Tibial nerve (tissue), 4 donors: ENCODE data around the gene YBEY.

ENCODE experiments used
- EP300 ChIP-seq, 2 donors: sonication (generic); formaldehyde crosslinking; IDR thresholded peaks; one replicate each; pipeline ENCODE4 v1.6.1; 2017; ENCODE audit warnings: antibody characterized with exemption in 2 of 2, mild to moderate bottlenecking in 1 of 2
- POLR2A ChIP-seq, 2 donors: fragments of 450-650 bp; IDR thresholded peaks; one replicate each; pipeline ENCODE4 v1.6.1; 2017; ENCODE audit warnings: antibody characterized with exemption in 2 of 2, mild to moderate bottlenecking in 2 of 2, moderate library complexity in 2 of 2
- TF ChIP-seq, protein P1 (sequence below), 5 experiments: fragments of 200-600 bp in 3 of 5; fragments of 450-650 bp in 2 of 5; sonication (generic) in 3 of 5; IDR thresholded peaks; one replicate each; pipeline ENCODE4 v1.5.1; 2016 to 2019; ENCODE audit warnings: antibody characterized with exemption in 5 of 5, mild to moderate bottlenecking in 3 of 5, moderate library complexity in 2 of 5

DNA sequence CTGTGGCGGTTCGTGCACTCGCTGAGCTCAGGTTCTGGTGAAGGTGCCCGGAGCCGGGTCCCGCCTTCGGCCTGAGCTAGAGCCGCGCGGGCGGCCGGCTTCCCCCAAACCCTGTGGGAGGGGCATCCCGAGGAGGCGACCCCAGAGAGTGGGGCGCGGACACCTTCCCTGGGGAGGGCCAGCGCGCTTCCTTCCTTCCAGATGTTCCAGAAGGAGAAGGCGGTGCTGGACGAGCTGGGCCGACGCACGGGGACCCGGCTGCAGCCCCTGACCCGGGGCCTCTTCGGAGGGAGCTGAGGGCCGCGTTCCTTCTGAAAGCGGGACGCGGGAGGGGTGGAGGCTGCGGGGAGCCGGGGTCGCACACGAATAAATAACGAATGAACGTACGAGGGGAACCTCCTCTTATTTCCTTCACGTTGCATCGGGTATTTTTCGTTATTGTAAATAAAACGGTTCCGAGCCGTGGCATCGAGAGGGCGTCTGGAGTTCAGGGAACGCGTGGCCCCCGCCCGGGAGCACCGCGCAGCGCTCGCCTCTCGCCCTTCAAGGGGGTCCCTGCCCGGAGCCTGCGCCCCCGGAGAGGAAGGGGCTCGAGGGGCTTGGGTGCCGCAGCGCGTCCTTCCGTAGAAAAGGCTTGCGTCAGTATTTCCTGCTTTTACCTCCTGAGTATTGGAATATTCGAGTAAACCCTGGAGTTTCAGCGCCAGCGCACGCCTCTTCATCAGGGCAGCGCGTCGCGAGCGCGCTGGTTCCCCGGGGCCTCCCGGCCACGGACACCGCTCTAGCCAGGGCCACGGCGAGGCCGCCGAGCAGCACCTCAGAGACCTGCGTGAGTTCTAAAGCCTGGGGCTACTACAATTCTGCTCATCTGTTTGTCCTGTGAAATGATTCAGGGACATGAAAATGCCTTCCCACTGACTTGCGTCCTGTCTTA is 11.5 kb downstream of the YBEY start:
- TF ChIP-seq POLR2A (IDR thresholded peaks at IDR 0.05), result no peak
- TF ChIP-seq, protein P1, sequence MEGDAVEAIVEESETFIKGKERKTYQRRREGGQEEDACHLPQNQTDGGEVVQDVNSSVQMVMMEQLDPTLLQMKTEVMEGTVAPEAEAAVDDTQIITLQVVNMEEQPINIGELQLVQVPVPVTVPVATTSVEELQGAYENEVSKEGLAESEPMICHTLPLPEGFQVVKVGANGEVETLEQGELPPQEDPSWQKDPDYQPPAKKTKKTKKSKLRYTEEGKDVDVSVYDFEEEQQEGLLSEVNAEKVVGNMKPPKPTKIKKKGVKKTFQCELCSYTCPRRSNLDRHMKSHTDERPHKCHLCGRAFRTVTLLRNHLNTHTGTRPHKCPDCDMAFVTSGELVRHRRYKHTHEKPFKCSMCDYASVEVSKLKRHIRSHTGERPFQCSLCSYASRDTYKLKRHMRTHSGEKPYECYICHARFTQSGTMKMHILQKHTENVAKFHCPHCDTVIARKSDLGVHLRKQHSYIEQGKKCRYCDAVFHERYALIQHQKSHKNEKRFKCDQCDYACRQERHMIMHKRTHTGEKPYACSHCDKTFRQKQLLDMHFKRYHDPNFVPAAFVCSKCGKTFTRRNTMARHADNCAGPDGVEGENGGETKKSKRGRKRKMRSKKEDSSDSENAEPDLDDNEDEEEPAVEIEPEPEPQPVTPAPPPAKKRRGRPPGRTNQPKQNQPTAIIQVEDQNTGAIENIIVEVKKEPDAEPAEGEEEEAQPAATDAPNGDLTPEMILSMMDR (IDR thresholded peaks at IDR 0.05), result no peak
- TF ChIP-seq EP300 (IDR thresholded peaks at IDR 0.05), result no peak
